ENCODE results near the gene BHLHE41.
A peak's percentile ranks its signal among the peaks of the same experiment; 100 is the strongest.

The BHLHE41 gene

DNA sequence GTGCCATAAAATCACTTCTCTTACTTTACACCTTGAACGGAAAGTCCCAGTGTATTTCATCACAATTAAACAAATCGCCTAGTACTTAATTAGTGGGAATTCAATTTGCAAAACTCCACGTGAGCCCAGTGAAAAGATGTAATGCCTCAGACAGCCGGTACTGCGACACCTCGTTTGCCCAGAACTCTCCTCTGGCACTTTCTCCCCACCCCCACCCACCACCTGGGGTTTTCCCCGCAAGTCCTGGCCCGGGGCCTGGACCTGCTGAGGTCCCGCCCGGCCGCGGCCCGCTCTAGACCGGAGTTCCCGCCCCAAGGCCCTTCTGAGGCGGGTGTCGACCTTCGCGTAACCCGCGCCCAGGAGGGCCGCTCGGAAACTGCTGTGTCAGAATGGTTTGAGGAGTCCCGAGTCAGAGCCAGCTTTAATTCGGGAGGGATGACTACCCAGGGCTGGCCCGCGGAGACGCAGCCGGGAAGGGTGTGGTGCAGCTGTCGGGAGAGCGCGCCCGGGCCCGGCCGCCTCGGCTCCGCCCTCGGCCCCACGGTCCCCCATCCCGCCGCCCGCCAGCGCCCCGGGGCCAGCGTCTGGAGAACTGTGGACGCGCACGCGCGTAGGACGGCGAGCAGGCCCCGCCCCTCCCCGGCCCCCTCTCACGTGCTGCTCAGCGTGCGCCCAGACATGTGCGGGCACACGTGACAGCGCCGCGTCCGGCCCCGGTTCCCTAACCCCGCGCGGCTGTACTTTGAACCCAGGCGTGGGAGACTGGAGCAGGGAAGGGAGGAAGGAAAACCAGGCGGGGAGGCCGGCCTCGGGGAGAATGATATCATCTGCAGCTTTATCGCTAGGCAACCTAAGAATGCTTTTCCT lies 10.8 kb downstream of the BHLHE41 start:
- DNase-seq (ENCODE audit: low read depth in 2 of 2) = peak; percentile 42 to 46

DNA sequence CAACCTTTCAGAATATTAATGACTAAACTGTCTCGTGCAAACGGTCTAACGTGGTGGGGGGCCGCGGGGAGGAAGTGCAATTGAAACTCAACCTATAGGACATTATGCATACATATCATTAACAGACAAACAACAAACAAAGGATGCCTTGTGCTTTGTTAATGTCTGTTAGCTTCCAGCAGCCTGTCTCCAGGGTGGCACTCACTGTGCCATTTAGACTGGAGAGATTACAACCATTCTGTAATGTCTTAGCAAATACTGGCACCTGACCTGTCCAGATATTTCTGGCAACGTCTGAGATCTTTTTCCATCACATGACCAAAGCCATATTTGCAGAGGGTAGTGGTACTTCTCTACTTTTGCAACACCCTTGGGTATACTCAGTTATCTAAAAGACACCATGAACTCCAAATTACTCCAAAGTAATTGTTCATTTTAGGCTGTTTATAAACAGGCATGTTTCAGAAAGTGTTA lies 11.6 kb downstream of the BHLHE41 start:
- DNase-seq (ENCODE audit: low read depth in 2 of 2) = no peak

GRCh38 chr12:26112703-26113147 lies 12.1 kb downstream of the BHLHE41 start:
- DNase-seq (ENCODE audit: low read depth in 2 of 2) = no peak

- DNase-seq (ENCODE audit: low read depth in 2 of 2) = no peak
Observed at GRCh38 chr12:26112232-26112631, 12.6 kb downstream of the BHLHE41 start.

GRCh38 chr12:26109343-26109881 lies 15.4 kb downstream of the BHLHE41 start:
- DNase-seq (ENCODE audit: low read depth in 2 of 2) = no peak

GRCh38 chr12:26108915-26109314 lies 15.9 kb downstream of the BHLHE41 start:
- DNase-seq (ENCODE audit: low read depth in 2 of 2) = no peak

DNA sequence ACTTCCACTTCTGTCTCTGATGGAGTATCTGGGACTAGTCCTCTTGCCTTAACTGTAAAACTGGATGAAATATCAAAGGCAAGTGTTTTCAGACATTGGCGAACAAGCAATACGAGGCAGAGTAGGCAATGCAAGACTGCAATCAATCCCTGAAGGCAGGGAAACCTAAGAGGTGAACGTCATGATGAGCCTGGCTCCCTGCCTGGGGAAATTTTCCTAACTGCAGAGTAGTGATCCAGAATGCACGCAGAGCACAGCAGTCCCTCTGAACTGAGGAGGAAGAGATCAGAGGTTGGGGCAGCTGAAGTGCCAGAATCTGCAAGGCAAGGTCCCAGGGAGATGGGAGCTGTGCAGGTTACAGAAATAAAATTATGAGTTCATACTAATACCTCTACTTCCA lies 18.5 kb downstream of the BHLHE41 start:
- no peak for DNase-seq (ENCODE audit: low read depth in 2 of 2)

GRCh38 chr12:26102953-26103352 lies 21.9 kb downstream of the BHLHE41 start:
- DNase-seq (ENCODE audit: low read depth in 2 of 2) = no peak

GRCh38 chr12:26101763-26102162 lies 23.1 kb downstream of the BHLHE41 start:
- no peak for DNase-seq (ENCODE audit: low read depth in 2 of 2)

GRCh38 chr12:26101350-26101734 lies 23.5 kb downstream of the BHLHE41 start:
- no peak for DNase-seq (ENCODE audit: low read depth in 2 of 2)

DNA sequence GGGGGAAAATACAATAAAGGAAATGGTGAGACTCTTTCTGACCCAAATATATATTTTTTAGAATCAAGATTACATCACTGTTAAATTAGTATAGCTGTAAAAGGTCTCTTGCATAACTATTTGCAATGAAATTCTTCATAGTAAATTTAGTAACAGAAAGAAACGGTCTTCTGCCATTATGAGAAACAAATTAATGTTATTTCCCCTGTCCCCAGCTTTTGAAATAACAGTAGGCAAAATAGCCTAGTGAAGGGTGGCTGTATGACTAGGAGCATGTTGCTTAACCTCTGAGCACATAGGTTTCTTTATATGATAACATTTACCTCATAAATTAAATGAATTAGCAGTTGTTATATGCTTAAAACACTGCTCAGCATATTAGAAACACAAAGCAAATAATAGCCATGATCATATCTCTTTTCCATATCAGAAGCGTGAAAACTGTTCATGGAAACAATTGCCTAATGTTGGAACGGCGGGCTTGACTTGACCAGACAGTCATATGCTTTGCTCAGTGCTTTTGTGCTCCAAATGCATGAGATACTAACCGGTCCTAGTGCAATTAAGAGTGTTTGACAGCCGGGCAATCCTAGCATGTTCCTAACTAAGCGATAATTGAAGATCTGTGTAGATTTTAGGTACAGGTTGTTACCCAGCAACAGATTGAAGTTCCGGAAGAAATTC lies 24.0 kb downstream of the BHLHE41 start:
- DNase-seq (ENCODE audit: low read depth in 2 of 2) = no peak

DNA sequence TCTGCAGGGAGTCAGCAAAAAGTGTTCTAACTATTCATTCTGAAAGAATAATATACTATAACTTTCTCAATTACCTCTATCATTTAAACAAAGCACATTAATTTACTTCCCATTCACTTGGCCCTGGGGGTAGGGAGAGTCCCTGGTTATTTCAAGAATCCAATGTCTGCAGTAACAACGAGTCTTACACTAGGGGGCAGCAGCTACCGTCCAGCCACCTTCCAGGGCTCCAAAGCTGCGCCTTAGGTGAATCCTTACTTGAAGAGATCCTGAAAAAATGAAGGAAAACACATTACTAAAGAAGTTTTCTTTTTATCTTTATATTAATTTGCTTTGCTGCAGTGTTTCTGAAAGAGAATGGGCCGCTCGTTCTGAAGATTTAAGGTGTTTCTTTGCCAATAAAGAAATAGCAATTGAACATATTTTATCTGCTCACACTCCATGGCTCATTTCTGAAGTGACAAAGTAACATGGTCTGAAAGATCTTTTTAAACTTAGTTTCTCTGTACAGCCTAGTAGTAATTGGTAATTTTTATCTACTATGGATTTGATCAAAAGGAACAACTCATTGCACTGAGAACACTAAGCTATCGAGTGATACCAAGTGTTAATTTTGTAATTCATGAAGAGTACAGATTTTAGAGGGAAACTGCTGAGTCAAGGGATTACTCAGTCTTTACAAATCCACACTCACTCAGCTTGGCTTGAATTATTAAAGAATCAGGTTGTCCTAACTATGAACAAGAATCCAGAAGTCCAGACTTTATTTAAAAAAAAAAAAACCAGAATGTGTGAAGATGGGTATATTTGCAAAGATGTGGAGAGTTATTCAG lies 27.6 kb downstream of the BHLHE41 start:
- DNase-seq (ENCODE audit: low read depth in 2 of 2) = peak in 1 of 2 donors; percentile 37

DNA sequence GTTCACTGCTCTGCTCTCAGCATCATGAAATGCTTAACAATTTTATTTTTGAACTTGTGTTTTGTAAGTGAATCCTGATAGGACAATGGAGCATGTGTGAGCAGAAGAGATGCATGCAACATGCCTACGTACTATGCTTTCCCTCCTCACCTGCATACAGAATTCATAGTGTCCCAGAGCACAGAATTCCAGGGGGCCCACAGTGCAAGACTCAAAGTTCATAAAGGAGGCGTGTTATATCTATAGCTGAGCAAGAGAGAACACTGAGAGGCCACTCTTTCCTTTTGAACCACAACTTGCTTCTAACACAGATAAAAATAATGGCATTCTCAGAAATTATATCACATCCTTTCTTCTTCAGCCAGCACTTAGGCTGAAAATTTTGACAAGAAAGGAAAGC lies 28.8 kb downstream of the BHLHE41 start:
- no peak for DNase-seq (ENCODE audit: low read depth in 2 of 2)

DNA sequence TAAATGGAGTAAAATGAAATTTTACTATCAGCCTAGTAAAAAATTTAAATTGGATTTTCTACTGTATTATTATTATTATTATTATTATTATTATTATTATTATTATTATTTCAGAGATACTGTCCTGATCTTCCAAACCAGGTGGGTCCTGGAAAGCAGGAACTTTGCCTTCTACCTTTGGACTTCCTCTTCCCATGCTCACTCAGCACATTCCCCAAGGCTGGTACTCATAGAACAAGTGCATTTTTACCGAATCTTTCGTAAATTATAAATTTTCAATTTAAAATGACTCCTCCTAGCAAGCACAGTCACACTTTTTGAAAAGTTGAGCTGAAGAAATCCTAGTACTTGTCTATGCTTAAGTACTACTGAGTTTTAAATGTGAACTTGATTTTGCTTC lies 29.7 kb downstream of the BHLHE41 start:
- DNase-seq (ENCODE audit: low read depth in 2 of 2) = no peak

DNA sequence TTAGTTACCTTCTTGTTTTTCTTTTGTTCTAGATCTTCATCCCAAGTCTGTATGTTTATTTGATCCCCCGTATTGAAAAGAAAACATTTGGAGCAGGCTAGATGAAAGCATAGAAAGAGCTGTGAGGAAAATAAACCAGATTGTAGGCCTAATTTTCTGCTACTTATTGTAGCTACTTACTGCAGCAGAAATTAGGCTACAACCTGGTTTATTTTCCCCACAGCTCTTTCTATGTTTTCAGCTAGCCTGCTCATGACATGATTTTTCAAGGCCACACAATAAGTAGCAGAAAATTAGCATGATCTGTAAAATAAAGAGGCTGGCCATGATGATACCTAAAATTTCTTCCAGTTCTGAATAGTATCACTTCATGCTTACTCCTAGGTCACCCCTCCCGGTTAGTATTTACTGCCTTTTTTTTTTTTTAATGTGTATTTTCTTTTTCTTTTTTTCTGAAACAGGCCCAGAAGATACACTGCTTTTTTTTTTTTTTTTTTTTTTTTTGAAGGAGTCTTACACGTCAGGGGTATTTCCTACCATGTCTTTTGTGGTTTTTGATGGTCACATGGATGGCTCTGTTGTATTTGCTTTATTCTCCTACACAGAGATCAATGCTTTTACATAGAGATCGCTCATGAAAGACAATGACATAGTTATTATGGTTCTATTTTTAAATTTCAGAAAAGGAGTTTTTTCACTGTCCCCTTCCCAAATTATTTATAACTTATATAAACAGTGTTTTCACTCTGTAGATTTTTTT lies 32.3 kb downstream of the BHLHE41 start:
- no peak for DNase-seq (ENCODE audit: low read depth in 2 of 2)

DNA sequence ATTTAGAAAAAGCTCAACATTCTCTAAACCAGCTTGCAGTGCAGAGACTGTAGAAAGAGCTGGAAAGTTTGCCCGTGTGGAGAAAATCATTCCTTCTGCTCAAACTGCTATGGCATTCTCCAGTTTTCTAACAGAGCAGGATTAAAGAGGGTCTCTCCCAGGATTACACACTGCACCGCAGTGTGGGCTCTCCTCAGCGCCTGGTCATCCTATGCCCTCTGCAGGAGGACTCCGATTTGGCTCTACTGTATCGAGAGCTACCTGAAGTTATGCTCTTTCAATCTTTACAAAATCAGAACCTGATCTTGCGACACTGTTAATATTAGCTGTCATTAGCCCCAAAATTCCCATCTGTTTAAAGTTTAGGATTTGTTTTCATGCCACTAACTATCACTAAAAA lies 33.0 kb downstream of the BHLHE41 start:
- no peak for DNase-seq (ENCODE audit: low read depth in 2 of 2)

DNA sequence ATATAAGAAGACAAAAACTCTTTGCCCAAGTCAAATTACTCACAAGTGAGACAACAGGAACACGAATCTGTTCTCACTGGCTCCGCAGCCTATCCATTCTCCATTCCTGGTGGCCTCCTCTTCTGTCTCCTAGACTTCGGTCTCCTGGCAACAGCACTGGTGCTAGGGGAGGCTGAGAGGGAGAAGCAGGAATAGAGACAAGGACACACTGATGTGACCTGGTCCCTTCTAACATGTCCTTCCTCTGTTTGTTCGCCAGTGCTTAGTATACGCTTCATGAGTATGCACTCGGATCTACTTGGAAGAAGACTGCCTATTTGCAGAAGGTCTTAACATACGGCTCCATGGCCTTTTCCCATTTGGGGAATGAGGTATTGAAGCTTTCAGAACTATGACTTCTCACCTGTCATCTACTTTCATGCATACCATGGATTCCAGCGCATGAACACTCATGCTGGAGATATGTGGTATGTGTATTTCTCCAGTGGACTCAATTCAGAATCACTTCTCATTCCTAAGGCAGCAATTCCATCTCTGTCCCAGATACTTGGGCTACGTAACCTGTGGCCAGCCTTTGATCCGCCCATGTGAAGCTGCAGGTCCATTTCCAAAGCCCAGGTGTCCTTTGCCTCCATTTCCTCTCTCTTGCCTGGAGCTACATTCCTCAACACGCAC lies 33.9 kb downstream of the BHLHE41 start:
- DNase-seq (ENCODE audit: low read depth in 2 of 2) = no peak

DNA sequence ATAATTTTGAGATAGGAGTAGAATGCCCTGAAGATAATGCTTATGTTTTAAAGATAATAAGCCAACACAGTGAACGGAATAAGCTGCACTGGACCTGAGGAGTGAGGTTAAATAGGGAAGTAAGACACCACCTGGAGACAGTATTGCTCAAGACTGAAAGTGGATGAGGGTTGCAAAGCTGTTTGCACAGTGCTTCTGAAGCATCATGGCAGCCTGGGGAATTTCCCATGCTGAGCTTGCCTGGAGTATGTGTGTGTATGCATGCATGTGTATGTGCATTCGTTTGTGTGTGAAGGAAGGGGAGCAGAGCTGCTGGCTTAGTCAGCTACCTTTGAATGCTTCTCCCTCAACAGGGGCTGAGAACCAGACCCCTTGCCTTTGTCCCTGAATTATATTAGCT lies 35.8 kb downstream of the BHLHE41 start:
- DNase-seq (ENCODE audit: low read depth in 2 of 2) = no peak

DNA sequence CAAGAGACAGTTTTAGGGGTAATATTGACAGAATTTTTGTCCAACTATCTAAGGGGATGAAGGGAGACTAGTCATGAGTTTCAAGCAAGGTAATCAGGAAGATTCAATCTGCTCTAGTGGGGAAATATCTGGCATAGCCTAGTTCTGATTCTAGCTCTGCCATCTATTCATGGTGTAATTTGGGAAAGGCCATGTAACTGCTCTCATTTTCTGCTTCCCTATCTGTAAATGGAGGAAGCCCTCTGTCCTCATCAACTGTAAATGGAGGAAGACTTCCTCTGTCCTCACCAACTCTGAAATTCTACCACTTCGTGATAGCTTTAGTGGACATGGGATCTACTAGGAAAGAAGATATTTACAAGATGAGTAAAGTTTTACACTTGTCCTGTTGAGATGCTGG lies 37.9 kb downstream of the BHLHE41 start:
- no peak for DNase-seq (ENCODE audit: low read depth in 2 of 2)

GRCh38 chr12:26080911-26081310 lies 43.9 kb downstream of the BHLHE41 start:
- no peak for DNase-seq (ENCODE audit: low read depth in 2 of 2)
